T-helper 2 cell treated with Interferon-gamma antibody and Interleukin-4, amounts not matched to agents 5 μg/mL and 100 μg/mL, for 36 hours (primary cell): ENCODE results near the gene AVPR2.

ENCODE experiments used
- DNase-seq: peaks from one replicate; pipeline ENCODE4 v3.0.0; 2021; ENCODE audit warnings: low spot score
- H3K27ac Mint-ChIP-seq: one replicate; pipeline ENCODE4 v1.8.0; 2021; ENCODE audit warnings: mild to moderate bottlenecking, mixed read lengths
- H3K27me3 Mint-ChIP-seq: one replicate; pipeline ENCODE4 v1.8.0; 2021; ENCODE audit warnings: low read depth, mixed read lengths
- H3K36me3 Mint-ChIP-seq: one replicate; pipeline ENCODE4 v1.8.0; 2021; ENCODE audit warnings: low read depth, mixed read lengths
- H3K4me1 Mint-ChIP-seq: one replicate; pipeline ENCODE4 v1.8.0; 2021; ENCODE audit warnings: low read depth, mixed read lengths
- H3K4me3 Mint-ChIP-seq: one replicate; pipeline ENCODE4 v1.8.0; 2022; ENCODE audit warnings: mild to moderate bottlenecking, moderate library complexity, mixed read lengths
- H3K9me3 Mint-ChIP-seq: one replicate; pipeline ENCODE4 v1.8.0; 2021; ENCODE audit warnings: mixed read lengths

AVPR2 gene

DNA sequence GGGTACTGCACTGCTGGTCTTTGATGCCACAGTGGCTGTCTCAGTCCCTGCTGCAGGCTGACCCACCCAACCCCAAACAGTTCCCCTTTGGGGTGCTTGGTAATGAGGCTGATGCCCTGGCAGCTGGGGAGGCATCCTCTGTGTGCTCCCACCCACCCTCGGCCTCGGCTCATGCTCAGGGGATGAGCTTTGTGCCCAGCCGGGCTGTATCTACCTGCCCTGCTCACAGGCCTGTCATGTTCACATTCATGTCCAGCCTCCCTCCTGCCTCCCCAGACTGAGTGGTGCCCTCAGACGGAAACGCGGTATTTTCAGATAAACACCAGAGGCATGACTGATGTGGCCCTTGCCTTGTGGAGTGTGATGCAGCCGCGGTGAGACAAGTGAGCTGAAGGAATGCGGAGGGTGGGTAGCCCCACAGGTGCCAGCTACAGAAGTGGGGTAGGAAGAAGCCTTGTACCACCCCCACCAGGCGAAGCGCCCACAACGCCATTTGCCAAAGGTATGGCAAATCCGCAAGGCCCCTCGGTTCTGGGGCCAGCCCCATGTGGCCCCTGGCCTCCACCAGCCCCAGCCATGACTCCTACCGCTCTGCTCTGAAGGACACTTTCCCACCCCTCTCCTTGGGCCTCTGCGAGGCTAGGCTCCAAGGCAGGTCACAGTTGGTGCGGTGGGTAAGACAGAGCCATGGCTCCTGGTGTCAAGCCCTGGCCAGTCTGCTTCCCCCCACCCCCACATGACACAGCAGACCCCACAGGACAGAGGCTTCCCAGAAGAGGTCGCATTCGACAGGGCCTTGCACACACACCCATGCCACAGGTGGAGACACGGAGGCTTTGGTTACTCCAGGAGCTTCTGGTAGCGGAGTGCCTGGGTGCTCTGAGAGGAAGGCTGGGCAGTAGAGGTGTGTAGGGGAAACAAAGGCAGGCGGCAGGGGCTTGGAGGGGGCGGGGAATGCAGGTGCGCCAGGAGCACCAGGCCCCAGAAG, 41.8 kb downstream of the AVPR2 start:
- H3K27me3 Mint-ChIP-seq, result no peaks in the 10 kb centered on the region
- H3K4me1 Mint-ChIP-seq, result peaks cover 10% of the 10 kb centered on the region
- DNase-seq, result no peak
- H3K4me3 Mint-ChIP-seq, result peak overlapping the region; percentile 34
- no peaks in the 10 kb centered on the region for H3K9me3 Mint-ChIP-seq
- H3K36me3 Mint-ChIP-seq, result peaks cover 19% of the 10 kb centered on the region
- H3K27ac Mint-ChIP-seq, result no peak overlapping the region

GRCh38 chrX:153947009-153947769, 42.7 kb downstream of the AVPR2 start:
- peak overlapping the region; percentile 86 for H3K27ac Mint-ChIP-seq
- no peak overlapping the region for H3K4me3 Mint-ChIP-seq

DNA sequence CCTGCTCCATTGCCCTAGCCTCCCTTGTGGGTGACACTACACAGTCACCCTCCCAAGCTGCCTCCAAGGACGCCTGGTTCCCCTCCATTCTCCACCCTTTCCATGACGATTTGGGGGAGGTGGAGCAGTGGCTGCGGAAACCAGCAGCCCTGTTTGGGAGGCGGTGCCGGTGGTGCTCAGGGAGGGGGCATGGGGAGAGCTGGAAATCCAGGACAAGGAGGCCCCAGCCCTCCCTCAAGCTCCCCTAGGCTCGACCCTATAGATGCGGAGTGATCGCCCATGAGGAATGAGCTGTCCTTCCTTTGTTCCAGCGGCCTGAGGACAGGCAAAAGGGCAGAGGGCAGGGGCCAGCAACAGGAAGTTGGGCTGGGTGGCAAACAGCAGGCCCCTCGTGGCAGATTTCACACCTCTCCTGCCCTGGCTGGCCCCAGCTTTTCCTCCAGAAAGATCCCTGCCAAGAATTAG, 43.6 kb downstream of the AVPR2 start:
- no peak overlapping the region for H3K4me3 Mint-ChIP-seq
- no peak for DNase-seq
- no peaks in the 10 kb centered on the region for H3K27me3 Mint-ChIP-seq
- H3K9me3 Mint-ChIP-seq, result no peaks in the 10 kb centered on the region
- peaks cover 23% of the 10 kb centered on the region for H3K36me3 Mint-ChIP-seq
- peak overlapping the region; percentile 31 for H3K27ac Mint-ChIP-seq
- peaks cover 10% of the 10 kb centered on the region for H3K4me1 Mint-ChIP-seq

More at GRCh38 chrX:153947009-153947769, 42.7 kb downstream of the AVPR2 start:
- H3K4me1 Mint-ChIP-seq, result peaks cover 10% of the 10 kb centered on the region
- H3K27me3 Mint-ChIP-seq, result no peaks in the 10 kb centered on the region
- H3K36me3 Mint-ChIP-seq, result peaks cover 23% of the 10 kb centered on the region
- DNase-seq, result peak; percentile 74
- no peaks in the 10 kb centered on the region for H3K9me3 Mint-ChIP-seq

DNA sequence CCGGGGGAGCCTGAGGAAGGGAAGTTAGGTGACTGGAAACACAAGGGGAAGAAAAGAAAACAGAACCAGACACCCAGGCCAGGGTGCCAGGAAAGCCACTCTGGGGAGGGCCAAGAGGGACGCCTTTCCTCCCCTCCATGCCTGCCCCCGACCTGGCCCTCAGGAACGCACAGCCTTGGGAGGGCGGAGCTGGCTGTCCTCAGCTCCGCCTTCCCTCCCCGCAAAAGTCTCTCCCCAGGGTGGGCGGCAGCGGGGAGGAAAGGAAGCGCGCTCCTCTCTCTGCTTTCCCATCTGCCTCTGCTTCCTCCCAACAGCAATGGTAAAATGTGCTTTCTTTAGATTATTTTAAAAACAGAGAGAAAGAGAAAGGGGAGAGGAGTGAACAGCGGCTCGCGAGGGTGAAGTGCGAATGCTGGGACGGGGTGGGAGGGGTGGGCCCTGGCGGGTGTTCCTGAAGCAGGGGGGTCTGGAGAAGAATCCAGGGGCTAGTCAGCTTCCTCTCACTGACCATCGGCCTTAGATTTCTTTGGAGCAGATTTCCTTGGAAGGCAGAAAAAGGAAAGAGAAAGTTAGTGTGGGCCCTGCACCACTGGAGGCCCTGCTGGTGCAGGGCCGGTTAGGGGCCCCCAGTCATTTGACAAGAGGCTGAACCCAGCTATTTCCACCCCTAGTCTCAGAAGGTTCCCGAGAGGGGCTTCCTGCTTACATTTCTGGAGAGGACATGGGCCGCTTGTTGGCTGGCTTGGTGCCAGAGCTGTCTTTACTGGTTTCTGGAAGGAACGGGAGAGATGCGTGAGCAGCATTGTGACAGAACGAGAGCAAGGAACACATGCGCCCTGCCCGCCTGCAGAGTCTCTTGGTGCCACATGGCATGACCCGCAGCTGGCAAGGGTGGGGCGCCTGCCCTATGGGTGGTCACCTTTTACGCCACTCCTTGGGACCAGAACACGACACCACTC, 44.7 kb downstream of the AVPR2 start:
- DNase-seq, result no peak
- Mint-ChIP-seq H3K4me3 (no peak overlapping the region), H3K4me1 (peaks cover 10% of the 10 kb centered on the region), H3K36me3 (peaks cover 25% of the 10 kb centered on the region), H3K9me3 (no peaks in the 10 kb centered on the region), H3K27ac (peak overlapping the region; percentile 70), H3K27me3 (no peaks in the 10 kb centered on the region)

- Mint-ChIP-seq H3K4me1 (peaks cover 8% of the 10 kb centered on the region), H3K27ac (no peak overlapping the region), H3K27me3 (no peaks in the 10 kb centered on the region), H3K36me3 (peaks cover 31% of the 10 kb centered on the region), H3K9me3 (no peaks in the 10 kb centered on the region), H3K4me3 (no peak overlapping the region)
- no peak for DNase-seq
Measured at GRCh38 chrX:153950127-153950526, 45.7 kb downstream of the AVPR2 start.

GRCh38 chrX:153951683-153952372, 47.4 kb downstream of the AVPR2 start:
- Mint-ChIP-seq H3K36me3 (peaks cover 39% of the 10 kb centered on the region), H3K27ac (no peak overlapping the region), H3K4me1 (peaks cover 8% of the 10 kb centered on the region), H3K4me3 (no peak overlapping the region), H3K9me3 (no peaks in the 10 kb centered on the region), H3K27me3 (no peaks in the 10 kb centered on the region)
- no peak for DNase-seq

DNA sequence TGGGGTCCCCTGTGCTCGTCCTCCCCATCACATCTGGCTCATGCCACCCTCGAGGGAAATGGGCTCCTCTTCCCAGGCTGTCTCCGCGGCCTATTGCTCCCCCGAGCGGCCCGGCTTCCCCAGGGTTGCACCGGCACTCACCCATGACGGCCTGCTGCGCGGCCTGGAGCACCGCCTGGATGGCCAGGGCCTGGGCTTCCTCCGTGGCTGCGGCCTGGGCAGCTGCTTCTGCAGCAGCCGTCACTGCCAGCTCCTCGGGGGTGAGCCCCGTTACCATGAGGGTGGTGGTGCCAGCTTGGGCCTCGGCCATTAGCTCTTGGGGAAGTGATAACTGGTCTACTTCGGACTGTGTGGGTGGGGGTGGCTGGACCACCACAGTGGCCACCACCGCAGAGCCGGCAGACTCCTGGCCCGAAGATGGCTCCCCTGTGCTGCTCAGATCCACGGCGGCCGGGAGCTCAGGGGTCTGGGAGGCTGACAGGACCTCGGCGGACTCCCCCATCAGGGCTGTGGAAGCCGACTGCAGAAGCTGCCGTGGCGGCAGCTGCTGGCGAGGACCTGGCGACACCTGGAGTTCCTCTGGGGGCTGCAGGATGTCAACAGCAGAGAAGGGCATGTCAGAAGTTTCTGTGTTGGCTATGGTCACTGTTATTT, 48.0 kb downstream of the AVPR2 start:
- Mint-ChIP-seq H3K4me1 (peaks cover 5% of the 10 kb centered on the region), H3K27me3 (no peaks in the 10 kb centered on the region), H3K36me3 (peaks cover 39% of the 10 kb centered on the region), H3K27ac (no peak overlapping the region), H3K4me3 (no peak overlapping the region), H3K9me3 (no peaks in the 10 kb centered on the region)
- no peak for DNase-seq

- Mint-ChIP-seq H3K27me3 (no peaks in the 10 kb centered on the region), H3K9me3 (no peaks in the 10 kb centered on the region), H3K36me3 (peaks cover 39% of the 10 kb centered on the region), H3K4me3 (no peak overlapping the region), H3K27ac (peak overlapping the region; percentile 31), H3K4me1 (peaks cover 4% of the 10 kb centered on the region)
- peak; percentile 62 for DNase-seq
Measured at GRCh38 chrX:153953342-153953830, 48.9 kb downstream of the AVPR2 start.

DNA sequence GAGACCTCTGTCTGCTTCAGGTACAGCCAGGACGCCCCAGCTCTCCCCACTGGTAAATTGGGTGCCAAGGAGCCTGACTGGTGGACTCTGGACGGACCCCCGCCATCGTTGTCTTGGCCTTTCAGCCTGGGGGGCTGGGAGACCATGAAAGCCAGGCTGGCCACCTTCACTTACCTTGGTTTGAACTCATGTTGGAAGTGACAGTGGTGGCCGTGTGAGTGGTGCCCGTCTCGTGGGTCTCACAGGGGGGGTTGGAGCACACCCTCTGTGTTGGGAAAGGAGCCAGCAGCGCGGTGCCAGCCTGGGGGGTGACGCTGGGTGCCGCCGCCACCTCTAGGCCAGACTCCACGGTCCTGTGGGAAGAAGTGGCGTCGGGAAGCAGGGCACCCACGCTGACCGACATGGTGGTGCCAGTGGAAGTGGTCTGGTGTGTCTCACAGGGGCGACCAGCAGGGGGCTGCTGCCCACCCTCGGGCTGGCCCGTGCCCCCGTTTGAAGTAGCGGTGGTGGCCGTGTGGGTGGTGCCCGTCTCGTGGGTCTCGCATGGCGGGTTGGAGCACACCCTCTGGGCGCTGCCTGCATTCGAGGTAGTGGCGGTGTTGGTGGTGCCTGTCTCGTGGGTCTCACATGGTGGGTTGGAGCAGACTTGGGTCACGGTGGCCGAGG, 49.6 kb downstream of the AVPR2 start:
- no peaks in the 10 kb centered on the region for H3K27me3 Mint-ChIP-seq
- H3K4me1 Mint-ChIP-seq, result peaks cover 4% of the 10 kb centered on the region
- H3K4me3 Mint-ChIP-seq, result no peak overlapping the region
- peaks cover 38% of the 10 kb centered on the region for H3K36me3 Mint-ChIP-seq
- no peak overlapping the region for H3K27ac Mint-ChIP-seq
- no peak for DNase-seq
- H3K9me3 Mint-ChIP-seq, result no peaks in the 10 kb centered on the region

GRCh38 chrX:153954558-153955227, 50.2 kb downstream of the AVPR2 start:
- Mint-ChIP-seq H3K27me3 (no peaks in the 10 kb centered on the region), H3K9me3 (no peaks in the 10 kb centered on the region), H3K4me1 (peaks cover 2% of the 10 kb centered on the region), H3K4me3 (no peak overlapping the region), H3K27ac (no peak overlapping the region), H3K36me3 (peaks cover 37% of the 10 kb centered on the region)
- no peak for DNase-seq

DNA sequence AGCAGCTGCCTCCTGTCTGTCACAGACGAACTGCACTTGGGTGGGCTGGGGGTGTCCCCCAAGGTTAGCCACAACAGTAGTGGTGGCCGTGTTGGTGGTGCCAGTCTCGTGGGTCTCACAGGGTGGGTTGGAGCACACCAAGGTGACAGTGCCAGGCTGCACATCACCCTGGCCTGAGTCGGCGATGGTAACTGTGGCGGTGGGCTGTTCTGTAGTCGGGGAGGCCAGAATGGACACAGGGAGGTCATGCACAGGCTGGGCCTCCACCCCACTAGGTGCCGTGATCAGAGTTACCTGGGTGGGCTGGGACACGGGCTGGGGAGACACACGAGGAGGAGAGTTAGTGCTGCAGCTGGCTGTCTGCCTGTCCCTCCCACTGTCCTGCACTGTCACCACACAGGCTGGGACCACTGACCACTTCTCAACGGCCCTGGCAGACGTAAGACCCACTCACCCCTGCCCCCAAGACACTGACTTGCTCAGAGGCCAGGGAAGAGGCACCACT, 50.8 kb downstream of the AVPR2 start:
- Mint-ChIP-seq H3K4me1 (peaks cover 1% of the 10 kb centered on the region), H3K27me3 (no peaks in the 10 kb centered on the region), H3K36me3 (peaks cover 38% of the 10 kb centered on the region), H3K9me3 (no peaks in the 10 kb centered on the region), H3K4me3 (no peak overlapping the region), H3K27ac (no peak overlapping the region)
- no peak for DNase-seq
